Neuron (in vitro differentiated cells): ENCODE results near the gene C1QC.

Source experiments
- H2AFZ ChIP-seq: one replicate; pipeline ENCODE4 v1.6.1; 2013; ENCODE audit warnings: low read depth, mild to moderate bottlenecking, inconsistent platforms, low read length, moderate library complexity
- H3K27me3 ChIP-seq: one replicate; pipeline ENCODE4 v1.6.1; 2013; ENCODE audit warnings: low read length; ENCODE audit not compliant: insufficient read depth
- H3K36me3 ChIP-seq: one replicate; pipeline ENCODE4 v1.6.1; 2013; ENCODE audit warnings: low read length; ENCODE audit not compliant: insufficient read depth
- H3K4me1 ChIP-seq: one replicate; pipeline ENCODE4 v1.6.1; 2013; ENCODE audit warnings: low read length; ENCODE audit not compliant: insufficient read depth
- H3K4me3 ChIP-seq: 2 replicates; pipeline ENCODE4 v1.5.1; 2013; ENCODE audit warnings: mild to moderate bottlenecking, low read length, moderate library complexity
- H3K9me3 ChIP-seq: one replicate; pipeline ENCODE4 v1.6.1; 2013; ENCODE audit warnings: low read length

C1QC gene

GRCh38 chr1:22627331-22627730, 16.1 kb upstream of the C1QC start:
- H3K9me3 ChIP-seq = no peaks in the 10 kb centered on the region
- H3K36me3 ChIP-seq = no peaks in the 10 kb centered on the region
- H3K4me3 ChIP-seq = no peak overlapping the region
- H3K27me3 ChIP-seq = peaks cover 10% of the 10 kb centered on the region
- H2AFZ ChIP-seq = no peak overlapping the region
- H3K4me1 ChIP-seq = peaks cover 24% of the 10 kb centered on the region

GRCh38 chr1:22628698-22629444, 14.6 kb upstream of the C1QC start:
- peaks cover 24% of the 10 kb centered on the region for H3K4me1 ChIP-seq
- H3K4me3 ChIP-seq = no peak overlapping the region
- no peak overlapping the region for H2AFZ ChIP-seq
- H3K36me3 ChIP-seq = no peaks in the 10 kb centered on the region
- H3K27me3 ChIP-seq = peaks cover 10% of the 10 kb centered on the region
- H3K9me3 ChIP-seq = no peaks in the 10 kb centered on the region

GRCh38 chr1:22629886-22630285, 13.5 kb upstream of the C1QC start:
- H3K27me3 ChIP-seq = peaks cover 10% of the 10 kb centered on the region
- no peak overlapping the region for H3K4me3 ChIP-seq
- peaks cover 24% of the 10 kb centered on the region for H3K4me1 ChIP-seq

GRCh38 chr1:22633697-22634463, 9.6 kb upstream of the C1QC start:
- Histone ChIP-seq H3K4me1 (peaks cover 16% of the 10 kb centered on the region), H3K4me3 (no peak overlapping the region), H3K36me3 (no peaks in the 10 kb centered on the region), H2AFZ (no peak overlapping the region), H3K27me3 (no peaks in the 10 kb centered on the region), H3K9me3 (peaks cover 7% of the 10 kb centered on the region)

More at GRCh38 chr1:22629886-22630285, 13.5 kb upstream of the C1QC start:
- Histone ChIP-seq H3K9me3 (peaks cover 4% of the 10 kb centered on the region), H2AFZ (no peak overlapping the region), H3K36me3 (no peaks in the 10 kb centered on the region)

- Histone ChIP-seq H3K4me1 (peaks cover 8% of the 10 kb centered on the region), H3K4me3 (no peak overlapping the region), H3K9me3 (peaks cover 7% of the 10 kb centered on the region), H2AFZ (no peak overlapping the region), H3K27me3 (no peaks in the 10 kb centered on the region), H3K36me3 (no peaks in the 10 kb centered on the region)
These were observed 8.0 kb upstream of the C1QC start for GRCh38 chr1:22635436-22635835.

GRCh38 chr1:22636353-22636752, 7.1 kb upstream of the C1QC start, which contains the start of gene C1QA:
C1QA (plus strand) TSS chr1:22636628; CDS start chr1:22637617, 989 bp downstream.
- Histone ChIP-seq H2AFZ (no peak within 1 kb of the TSS), H3K27me3 (no peaks in the 10 kb centered on the region), H3K4me3 (no peak within 1 kb of the TSS), H3K9me3 (peaks cover 7% of the 10 kb centered on the region), H3K4me1 (peaks cover 6% of the 10 kb centered on the region), H3K36me3 (no peaks in the 10 kb centered on the region)

GRCh38 chr1:22636927-22637326, 6.5 kb upstream of the C1QC start:
- no peak overlapping the region for H2AFZ ChIP-seq
- no peak overlapping the region for H3K4me3 ChIP-seq
- peaks cover 7% of the 10 kb centered on the region for H3K9me3 ChIP-seq
- H3K4me1 ChIP-seq = no peaks in the 10 kb centered on the region
- no peaks in the 10 kb centered on the region for H3K36me3 ChIP-seq
- H3K27me3 ChIP-seq = no peaks in the 10 kb centered on the region

GRCh38 chr1:22637907-22638445, 5.5 kb upstream of the C1QC start:
- peaks cover 2% of the 10 kb centered on the region for H3K27me3 ChIP-seq
- peaks cover 7% of the 10 kb centered on the region for H3K9me3 ChIP-seq
- H3K4me1 ChIP-seq = no peaks in the 10 kb centered on the region
- H3K36me3 ChIP-seq = no peaks in the 10 kb centered on the region
- H2AFZ ChIP-seq = no peak overlapping the region
- no peak overlapping the region for H3K4me3 ChIP-seq

- Histone ChIP-seq H3K9me3 (peaks cover 7% of the 10 kb centered on the region), H3K36me3 (no peaks in the 10 kb centered on the region), H3K4me1 (no peaks in the 10 kb centered on the region), H3K4me3 (no peak overlapping the region), H3K27me3 (peaks cover 8% of the 10 kb centered on the region), H2AFZ (no peak overlapping the region)
These were observed 4.8 kb upstream of the C1QC start for GRCh38 chr1:22638476-22639234.

GRCh38 chr1:22639286-22639685, 4.1 kb upstream of the C1QC start:
- no peaks in the 10 kb centered on the region for H3K4me1 ChIP-seq
- no peak overlapping the region for H2AFZ ChIP-seq
- no peaks in the 10 kb centered on the region for H3K36me3 ChIP-seq
- H3K4me3 ChIP-seq = no peak overlapping the region
- peaks cover 8% of the 10 kb centered on the region for H3K27me3 ChIP-seq
- H3K9me3 ChIP-seq = peaks cover 7% of the 10 kb centered on the region

- Histone ChIP-seq H3K27me3 (peaks cover 11% of the 10 kb centered on the region), H2AFZ (no peak overlapping the region), H3K9me3 (no peaks in the 10 kb centered on the region), H3K4me3 (no peak overlapping the region), H3K36me3 (no peaks in the 10 kb centered on the region), H3K4me1 (no peaks in the 10 kb centered on the region)
These were observed 2.2 kb upstream of the C1QC start for GRCh38 chr1:22641247-22641646.

- Histone ChIP-seq H3K27me3 (peaks cover 11% of the 10 kb centered on the region), H3K9me3 (no peaks in the 10 kb centered on the region), H3K4me1 (no peaks in the 10 kb centered on the region), H2AFZ (no peak overlapping the region), H3K36me3 (no peaks in the 10 kb centered on the region), H3K4me3 (no peak overlapping the region)
These were observed 1.4 kb upstream of the C1QC start for GRCh38 chr1:22641906-22642636.
